Astrocyte of the spinal cord (primary cell): Measurements from ENCODE around the gene PCBP3.
"Not testable (repeated sequence)": the region's sequence is repeated elsewhere in the genome, so short reads cannot be mapped to it uniquely, and the experiment has no call there.

Experiments
- DNase-seq: peaks from one replicate; pipeline ENCODE4 v3.0.0; 2011; ENCODE audit warnings: low read depth, low spot score
- H3K4me3 ChIP-seq: 2 replicates; pipeline ENCODE4 v1.5.1; 2011; ENCODE audit warnings: low read depth, mild to moderate bottlenecking, low read length, moderate library complexity
- CTCF ChIP-seq: IDR thresholded peaks from 2 replicates; pipeline ENCODE4 v1.5.1; 2012; ENCODE audit warnings: low read depth, mild to moderate bottlenecking, low read length, inconsistent platforms
- in situ Hi-C: cut with HindIII; loops from 2 replicates; pipeline ENCODE4 v1.10.0; 2017; ENCODE audit warnings: low sequenced_read_pairs

PCBP3 gene

GRCh38 chr21:45615145-45615711 lies 28.3 kb upstream of the PCBP3 start:
- no peak for TF ChIP-seq CTCF
- DNase-seq = peak; percentile 57
- H3K4me3 ChIP-seq = no peak overlapping the region
- in situ Hi-C loops = no loop called here

GRCh38 chr21:45617021-45617921 lies 26.3 kb upstream of the PCBP3 start:
- no peak for DNase-seq
- TF ChIP-seq CTCF = no peak
- no peak overlapping the region for H3K4me3 ChIP-seq
- in situ Hi-C loops = no loop called here

GRCh38 chr21:45618287-45618686 lies 25.2 kb upstream of the PCBP3 start:
- H3K4me3 ChIP-seq = no peak overlapping the region
- in situ Hi-C loops = no loop called here
- no peak for TF ChIP-seq CTCF
- DNase-seq = peak; percentile 5

- in situ Hi-C loops = no loop called here
- DNase-seq = no peak
- no peak for TF ChIP-seq CTCF
- no peak overlapping the region for H3K4me3 ChIP-seq
These were observed 24.6 kb upstream of the PCBP3 start for GRCh38 chr21:45618846-45619485.

GRCh38 chr21:45620201-45620923 lies 23.2 kb upstream of the PCBP3 start:
- no peak overlapping the region for H3K4me3 ChIP-seq
- no peak for TF ChIP-seq CTCF
- no peak for DNase-seq
- in situ Hi-C loops = no loop called here

- in situ Hi-C loops, H3K4me3 ChIP-seq: not testable (repeated sequence)
These were observed 21.8 kb upstream of the PCBP3 start for GRCh38 chr21:45621435-45622331.

More at GRCh38 chr21:45621435-45622331, 21.8 kb upstream of the PCBP3 start:
- DNase-seq = not testable (repeated sequence)
